ENCODE results near the gene RFX1.

RFX1 gene

GRCh38 chr19:13961826-13962698 lies 44.1 kb downstream of the RFX1 start:
- DNase-seq (ENCODE audit: low read depth): no peak

- DNase-seq (ENCODE audit: low read depth): no peak
These were observed 45.0 kb downstream of the RFX1 start for GRCh38 chr19:13960863-13961784.

- no peak for DNase-seq (ENCODE audit: low read depth)
These were observed 45.9 kb downstream of the RFX1 start for GRCh38 chr19:13959962-13960862.

GRCh38 chr19:13959141-13959961 lies 46.8 kb downstream of the RFX1 start:
- DNase-seq (ENCODE audit: low read depth): no peak

- no peak for DNase-seq (ENCODE audit: low read depth)
These were observed 48.1 kb downstream of the RFX1 start for GRCh38 chr19:13958043-13958442.

GRCh38 chr19:13957051-13957450 lies 49.1 kb downstream of the RFX1 start:
- no peak for DNase-seq (ENCODE audit: low read depth)

- no peak for DNase-seq (ENCODE audit: low read depth)
These were observed 49.8 kb downstream of the RFX1 start for GRCh38 chr19:13956365-13956744.

- DNase-seq (ENCODE audit: low read depth): no peak
These were observed 50.3 kb downstream of the RFX1 start for GRCh38 chr19:13955662-13956364.

GRCh38 chr19:13954185-13954584 lies 51.9 kb downstream of the RFX1 start:
- no peak for DNase-seq (ENCODE audit: low read depth)

- peak; percentile 57 for DNase-seq (ENCODE audit: low read depth)
These were observed 53.1 kb downstream of the RFX1 start for GRCh38 chr19:13952931-13953531.

GRCh38 chr19:13952154-13952930 lies 53.8 kb downstream of the RFX1 start, which contains the start of gene DCAF15:
TSS of gene DCAF15 (plus strand) at chr19:13952509. CDS start at chr19:13952513, 4 bp downstream.
- peak; percentile 100 for DNase-seq (ENCODE audit: low read depth)

- no peak for DNase-seq (ENCODE audit: low read depth)
These were observed 54.3 kb downstream of the RFX1 start for GRCh38 chr19:13951799-13952153.

GRCh38 chr19:13951043-13951442 lies 55.1 kb downstream of the RFX1 start:
- no peak for DNase-seq (ENCODE audit: low read depth)

GRCh38 chr19:13946414-13946813 lies 59.7 kb downstream of the RFX1 start:
- no peak for DNase-seq (ENCODE audit: low read depth)

- no peak for DNase-seq (ENCODE audit: low read depth)
These were observed 64.0 kb downstream of the RFX1 start for GRCh38 chr19:13942023-13942684.

GRCh38 chr19:13938301-13939064 lies 67.6 kb downstream of the RFX1 start, which contains the start of gene PODNL1:
TSS of gene PODNL1 (minus strand) at chr19:13938417. CDS start at chr19:13938181, 236 bp downstream.
- DNase-seq (ENCODE audit: low read depth): peak; percentile 48

- no peak for DNase-seq (ENCODE audit: low read depth)
These were observed 68.4 kb downstream of the RFX1 start for GRCh38 chr19:13937479-13938300.

Data from iris pigment epithelial cell (primary cell).